Measurements from ENCODE around the gene TLR9. TPM values are rescaled to one million over a fixed set of nuclear protein-coding genes. Genes with fewer than 3 reads are reported as not detected.

TLR9 gene
- polyA plus RNA-seq, 1 of the 3 experiments (the other 2 are of a cell fraction): 0.12 TPM

DNA sequence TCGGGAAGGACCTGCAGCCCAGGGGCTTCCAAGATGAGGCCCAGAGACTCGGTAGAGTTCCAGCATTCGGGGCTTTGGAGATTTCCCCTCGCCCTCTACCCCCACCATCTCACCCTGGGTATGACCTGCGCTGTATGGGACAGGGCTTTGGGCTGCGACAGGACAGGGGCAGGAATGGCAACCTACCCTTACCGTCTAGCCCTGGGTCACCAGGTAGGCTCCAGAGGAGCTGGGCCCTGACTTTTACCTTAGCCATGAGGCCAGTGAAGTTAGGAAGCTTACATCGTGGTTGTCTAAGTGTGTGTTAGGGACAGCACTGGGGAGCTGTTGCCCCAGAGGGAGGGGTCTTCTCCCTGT lies 20.8 kb upstream of the TLR9 start:
- H3K36me3 ChIP-seq (replicated peaks in 1 of 2; ENCODE audit: control insufficient read depth in 1 of 2, insufficient read depth in 2 of 2, low read length in 1 of 2): peaks cover 5 to 17% of the 10 kb centered on the region in 2 experiments
- no peak for DNase-seq
- H3K27ac ChIP-seq (ENCODE audit: low read depth in 2 of 2, low read length in 1 of 2): peak overlapping the region; percentile 23 to 30; a peak in 2 of 4 replicates
- no peaks in the 10 kb centered on the region for H3K9me3 ChIP-seq
- H3K9ac ChIP-seq: peak overlapping the region; percentile 59; the same call in 1 of the 2 replicates
- H3K4me1 ChIP-seq (ENCODE audit: control insufficient read depth in 1 of 2, insufficient read depth in 2 of 2, low read depth in 1 of 2, low read length in 1 of 2): peaks cover 4 to 36% of the 10 kb centered on the region in 2 experiments; a peak in 2 of 4 replicates
- ChIA-PET POLR2A (interaction anchor here (1.0 to 1.6 kb wide), 4 partner anchors 9 to 41 kb away, joined by 3 read pairs; partner anchors contain the start of genes GLYCTK and WDR82), CTCF (interaction anchor here (1.2 to 2.4 kb wide), 5 partner anchors 10 to 32 kb away, joined by 3 to 12 read pairs (median 6); partner anchors contain the start of gene WDR82)
- WGBS (ENCODE audit: low lambda C conversion rate): 47% methylated on average over 6 of the region's 8 CpGs
- TF ChIP-seq CHD2 (IDR thresholded peaks at IDR 0.05; ENCODE audit: low read length, partially characterized antibody) (no peak), EP300 (IDR thresholded peaks at IDR 0.05; ENCODE audit: borderline replicate concordance in 1 of 2, low read depth in 1 of 2, low read length in 1 of 2) (no peak), SIN3A (IDR thresholded peaks at IDR 0.05; ENCODE audit: borderline replicate concordance, low read depth, low read length) (no peak), RAD21 (IDR thresholded peaks at IDR 0.05; ENCODE audit: low read length) (no peak), ELF1 (IDR thresholded peaks at IDR 0.05) (no peak), ZBTB33 (IDR thresholded peaks at IDR 0.05; ENCODE audit: borderline replicate concordance, low read depth) (no peak), MEF2A (IDR thresholded peaks at IDR 0.05; ENCODE audit: borderline replicate concordance, low read depth) (no peak), POLR2AphosphoS5 (IDR thresholded peaks at IDR 0.05; ENCODE audit: low read depth, low read length) (no peak), REST (IDR thresholded peaks at IDR 0.05; ENCODE audit: low read depth, low read length) (no peak)
- TF ChIP-seq, protein P1, sequence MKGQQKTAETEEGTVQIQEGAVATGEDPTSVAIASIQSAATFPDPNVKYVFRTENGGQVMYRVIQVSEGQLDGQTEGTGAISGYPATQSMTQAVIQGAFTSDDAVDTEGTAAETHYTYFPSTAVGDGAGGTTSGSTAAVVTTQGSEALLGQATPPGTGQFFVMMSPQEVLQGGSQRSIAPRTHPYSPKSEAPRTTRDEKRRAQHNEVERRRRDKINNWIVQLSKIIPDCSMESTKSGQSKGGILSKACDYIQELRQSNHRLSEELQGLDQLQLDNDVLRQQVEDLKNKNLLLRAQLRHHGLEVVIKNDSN (IDR thresholded peaks at IDR 0.05; ENCODE audit: borderline replicate concordance, low read depth): no peak
- no peaks in the 10 kb centered on the region for H3K9me2 ChIP-seq
- peak overlapping the region; percentile 57 to 60 for H3K4me3 ChIP-seq (ENCODE audit: low read depth in 2 of 2, low read length in 1 of 2)
- no peaks in the 10 kb centered on the region for H3K27me3 ChIP-seq (ENCODE audit: insufficient read depth)
- no peaks in the 10 kb centered on the region for H4K20me1 ChIP-seq (ENCODE audit: insufficient read depth)
- H3K4me2 ChIP-seq: peak overlapping the region; percentile 88
- H3F3A ChIP-seq (replicated peaks; ENCODE audit: insufficient read depth): peaks cover 40% of the 10 kb centered on the region
- no peaks in the 10 kb centered on the region for H3K79me2 ChIP-seq (ENCODE audit: insufficient read depth)
- peak overlapping the region; percentile 81; the same call in 1 of the 2 replicates for H2AFZ ChIP-seq (ENCODE audit: low read depth)
